ENCODE data around the gene KLHL17.
A peak's percentile ranks its signal among the peaks of the same experiment; 100 is the strongest.

Gene KLHL17

GRCh38 chr1:914131-914890, 46.1 kb upstream of the KLHL17 start:
- Histone ChIP-seq H3K9me3 (no peaks in the 10 kb centered on the region), H3K4me3 (ENCODE audit: low read depth, low read length) (no peak overlapping the region), H3K36me3 (no peaks in the 10 kb centered on the region), H3K4me1 (peaks cover 64% of the 10 kb centered on the region), H3K27me3 (no peaks in the 10 kb centered on the region)
- no peak for DNase-seq
- TF ChIP-seq CTCF (IDR thresholded peaks at IDR 0.05; ENCODE audit: low read depth, low read length) = no peak

- Histone ChIP-seq H3K27me3 (no peaks in the 10 kb centered on the region), H3K4me1 (peaks cover 65% of the 10 kb centered on the region), H3K36me3 (no peaks in the 10 kb centered on the region), H3K4me3 (ENCODE audit: low read depth, low read length) (no peak overlapping the region), H3K9me3 (no peaks in the 10 kb centered on the region)
- DNase-seq = no peak
- no peak for TF ChIP-seq CTCF (IDR thresholded peaks at IDR 0.05; ENCODE audit: low read depth, low read length)
Measured at GRCh38 chr1:914891-915280, 45.5 kb upstream of the KLHL17 start.

- no peaks in the 10 kb centered on the region for H3K36me3 ChIP-seq
- no peak for DNase-seq
- no peaks in the 10 kb centered on the region for H3K9me3 ChIP-seq
- peaks cover 67% of the 10 kb centered on the region for H3K4me1 ChIP-seq
- no peak overlapping the region for H3K4me3 ChIP-seq (ENCODE audit: low read depth, low read length)
- TF ChIP-seq CTCF (IDR thresholded peaks at IDR 0.05; ENCODE audit: low read depth, low read length) = no peak
- no peaks in the 10 kb centered on the region for H3K27me3 ChIP-seq
Measured at GRCh38 chr1:915295-916172, 44.9 kb upstream of the KLHL17 start.

- Histone ChIP-seq H3K4me3 (ENCODE audit: low read depth, low read length) (peak overlapping the region; percentile 14; the same call in 1 of the 2 replicates), H3K27me3 (no peaks in the 10 kb centered on the region), H3K4me1 (peaks cover 67% of the 10 kb centered on the region), H3K9me3 (no peaks in the 10 kb centered on the region), H3K36me3 (peaks cover 2% of the 10 kb centered on the region)
- no peak for TF ChIP-seq CTCF (IDR thresholded peaks at IDR 0.05; ENCODE audit: low read depth, low read length)
- DNase-seq = peak; percentile 89
Measured at GRCh38 chr1:916173-917075, 44.0 kb upstream of the KLHL17 start.

GRCh38 chr1:917076-917459, 43.3 kb upstream of the KLHL17 start:
- no peaks in the 10 kb centered on the region for H3K9me3 ChIP-seq
- peaks cover 64% of the 10 kb centered on the region for H3K4me1 ChIP-seq
- TF ChIP-seq CTCF (IDR thresholded peaks at IDR 0.05; ENCODE audit: low read depth, low read length) = no peak
- peaks cover 5% of the 10 kb centered on the region for H3K36me3 ChIP-seq
- H3K27me3 ChIP-seq = no peaks in the 10 kb centered on the region
- peak overlapping the region; percentile 14; the same call in 1 of the 2 replicates for H3K4me3 ChIP-seq (ENCODE audit: low read depth, low read length)
- peak; percentile 52 for DNase-seq

Measured in BE2C (cell line).